NCI-H187 treated with DMSO at 0.1 percent for 48 hours (cell line): ENCODE data around the gene TLDC2.
"Not testable (repeated sequence)": the region's sequence is repeated elsewhere in the genome, so short reads cannot be mapped to it uniquely, and the experiment has no call there.

Source experiments
- DNase-seq: peaks from one replicate; lab custom pipeline; 2025; lab: John Stamatoyannopoulos, UW

The TLDC2 gene

GRCh38 chr20:36875702-36876472 is at the start of gene TLDC2:
Gene TLDC2, plus strand, starts transcription at chr20:36876138. Its CDS starts 37 bp downstream, at chr20:36876175.
- no peak for DNase-seq

GRCh38 chr20:36826554-36827244 is 49.2 kb upstream of the TLDC2 start:
- DNase-seq, result no peak

- no peak for DNase-seq
Observed at GRCh38 chr20:36827541-36828279, 48.2 kb upstream of the TLDC2 start.

GRCh38 chr20:36830791-36831691 is 44.9 kb upstream of the TLDC2 start:
- no peak for DNase-seq

- DNase-seq, result no peak
Observed at GRCh38 chr20:36832791-36833190, 43.1 kb upstream of the TLDC2 start.

- no peak for DNase-seq
Observed at GRCh38 chr20:36833275-36834020, 42.5 kb upstream of the TLDC2 start.

GRCh38 chr20:36835025-36835424 is 40.9 kb upstream of the TLDC2 start:
- no peak for DNase-seq

- DNase-seq, result peak; percentile 66
Observed at GRCh38 chr20:36835453-36836198, 40.3 kb upstream of the TLDC2 start.

- DNase-seq, result no peak
Observed at GRCh38 chr20:36836591-36837269, 39.2 kb upstream of the TLDC2 start.

GRCh38 chr20:36838376-36838775 is 37.6 kb upstream of the TLDC2 start:
- DNase-seq, result not testable (repeated sequence)

GRCh38 chr20:36839150-36839549 is 36.8 kb upstream of the TLDC2 start:
- DNase-seq, result no peak

- DNase-seq, result not testable (repeated sequence)
Observed at GRCh38 chr20:36841030-36841429, 34.9 kb upstream of the TLDC2 start.

GRCh38 chr20:36845288-36845971 is 30.5 kb upstream of the TLDC2 start:
- no peak for DNase-seq

GRCh38 chr20:36847009-36847709 is 28.8 kb upstream of the TLDC2 start:
- DNase-seq, result no peak

- DNase-seq, result no peak
Observed at GRCh38 chr20:36847710-36848040, 28.3 kb upstream of the TLDC2 start.

GRCh38 chr20:36848078-36848660 is 27.8 kb upstream of the TLDC2 start:
- no peak for DNase-seq

- DNase-seq, result no peak
Observed at GRCh38 chr20:36848677-36849076, 27.3 kb upstream of the TLDC2 start.
